Measurements from ENCODE around the gene DPAGT1.

The DPAGT1 gene

GRCh38 chr11:119093942-119094815 lies 7.5 kb downstream of the DPAGT1 start:
- peak; percentile 20 to 22 for ATAC-seq (replicated peaks)
- H3K36me3 Mint-ChIP-seq = peaks cover 45 to 57% of the 10 kb centered on the region in 2 donors
- peaks cover 26 to 59% of the 10 kb centered on the region in 2 donors for H3K4me1 Mint-ChIP-seq

GRCh38 chr11:119092880-119093842 lies 8.5 kb downstream of the DPAGT1 start:
- Mint-ChIP-seq H3K9me3 (no peaks in the 10 kb centered on the region), H3K4me3 (peak overlapping the region; percentile 93 to 97), H3K27ac (peak overlapping the region; percentile 95), H3K27me3 (no peaks in the 10 kb centered on the region), H3K4me1 (peaks cover 21 to 61% of the 10 kb centered on the region in 2 donors), H3K36me3 (peaks cover 43 to 54% of the 10 kb centered on the region in 2 donors)
- no peak for ATAC-seq (replicated peaks)
- DNase-seq = no peak

More at GRCh38 chr11:119093942-119094815, 7.5 kb downstream of the DPAGT1 start:
- no peaks in the 10 kb centered on the region for H3K27me3 Mint-ChIP-seq
- DNase-seq = peak; percentile 43
- H3K9me3 Mint-ChIP-seq = no peaks in the 10 kb centered on the region
- H3K4me3 Mint-ChIP-seq = peak overlapping the region; percentile 93 to 97
- H3K27ac Mint-ChIP-seq = peak overlapping the region; percentile 97

- Mint-ChIP-seq H3K27ac (no peak overlapping the region), H3K4me3 (peak overlapping the region; percentile 19 to 29), H3K9me3 (no peaks in the 10 kb centered on the region), H3K27me3 (no peaks in the 10 kb centered on the region), H3K4me1 (peaks cover 21 to 62% of the 10 kb centered on the region in 2 donors), H3K36me3 (peaks cover 37 to 50% of the 10 kb centered on the region in 2 donors)
- DNase-seq (no peak), ATAC-seq (replicated peaks) (no peak)
Measured at GRCh38 chr11:119091966-119092879, 9.4 kb downstream of the DPAGT1 start.

GRCh38 chr11:119091178-119091577 lies 10.5 kb downstream of the DPAGT1 start:
- H3K27ac Mint-ChIP-seq = no peak overlapping the region
- no peak for ATAC-seq (replicated peaks)
- no peaks in the 10 kb centered on the region for H3K9me3 Mint-ChIP-seq
- no peak overlapping the region for H3K4me3 Mint-ChIP-seq
- H3K36me3 Mint-ChIP-seq = peaks cover 31 to 43% of the 10 kb centered on the region in 2 donors
- H3K27me3 Mint-ChIP-seq = no peaks in the 10 kb centered on the region
- H3K4me1 Mint-ChIP-seq = peaks cover 21 to 56% of the 10 kb centered on the region in 2 donors
- DNase-seq = no peak

GRCh38 chr11:119089319-119089718 lies 12.3 kb downstream of the DPAGT1 start:
- no peak for DNase-seq
- no peak for ATAC-seq (replicated peaks)
- Mint-ChIP-seq H3K36me3 (peaks cover 25 to 39% of the 10 kb centered on the region in 2 donors), H3K27ac (no peak overlapping the region), H3K9me3 (no peaks in the 10 kb centered on the region), H3K27me3 (no peaks in the 10 kb centered on the region), H3K4me3 (no peak overlapping the region), H3K4me1 (peaks cover 24 to 51% of the 10 kb centered on the region in 2 donors)

GRCh38 chr11:119088406-119088805 lies 13.2 kb downstream of the DPAGT1 start:
- ATAC-seq (replicated peaks) (no peak), DNase-seq (no peak)
- Mint-ChIP-seq H3K4me3 (no peak overlapping the region), H3K9me3 (no peaks in the 10 kb centered on the region), H3K27ac (no peak overlapping the region), H3K27me3 (no peaks in the 10 kb centered on the region), H3K4me1 (peaks cover 24 to 43% of the 10 kb centered on the region in 2 donors), H3K36me3 (peaks cover 19 to 30% of the 10 kb centered on the region in 2 donors)

GRCh38 chr11:119087747-119088241 lies 13.9 kb downstream of the DPAGT1 start:
- Mint-ChIP-seq H3K4me3 (no peak overlapping the region), H3K27ac (no peak overlapping the region)

GRCh38 chr11:119087123-119087522 lies 14.5 kb downstream of the DPAGT1 start:
- Mint-ChIP-seq H3K9me3 (no peaks in the 10 kb centered on the region), H3K27me3 (no peaks in the 10 kb centered on the region), H3K4me3 (no peak overlapping the region), H3K4me1 (peaks cover 16 to 30% of the 10 kb centered on the region in 2 donors), H3K36me3 (peaks cover 18 to 25% of the 10 kb centered on the region in 2 donors), H3K27ac (no peak overlapping the region)
- DNase-seq = no peak
- no peak for ATAC-seq (replicated peaks)

More at GRCh38 chr11:119087747-119088241, 13.9 kb downstream of the DPAGT1 start:
- H3K36me3 Mint-ChIP-seq = peaks cover 19 to 27% of the 10 kb centered on the region in 2 donors
- H3K9me3 Mint-ChIP-seq = no peaks in the 10 kb centered on the region
- no peak for ATAC-seq (replicated peaks)
- H3K4me1 Mint-ChIP-seq = peaks cover 21 to 37% of the 10 kb centered on the region in 2 donors
- no peaks in the 10 kb centered on the region for H3K27me3 Mint-ChIP-seq
- DNase-seq = no peak

GRCh38 chr11:119085437-119085847 lies 16.2 kb downstream of the DPAGT1 start:
- Mint-ChIP-seq H3K4me1 (peaks cover 14 to 28% of the 10 kb centered on the region in 2 donors), H3K4me3 (peak overlapping the region; percentile 96 to 97), H3K27ac (peak overlapping the region; percentile 98), H3K9me3 (no peaks in the 10 kb centered on the region), H3K27me3 (no peaks in the 10 kb centered on the region), H3K36me3 (peaks cover 26 to 36% of the 10 kb centered on the region in 2 donors)
- peak; percentile 36 to 47 for ATAC-seq (replicated peaks)
- no peak for DNase-seq

GRCh38 chr11:119084663-119085436 lies 16.8 kb downstream of the DPAGT1 start, which contains the start of gene HMBS:
TSS of gene HMBS (plus strand) at chr11:119084881. CDS start at chr11:119085034, 153 bp downstream.
- Mint-ChIP-seq H3K9me3 (no peaks in the 10 kb centered on the region), H3K36me3 (peaks cover 21 to 33% of the 10 kb centered on the region in 2 donors), H3K27me3 (no peaks in the 10 kb centered on the region), H3K4me1 (peaks cover 13 to 22% of the 10 kb centered on the region in 2 donors), H3K4me3 (peak within 1 kb of the TSS; percentile 96 to 97), H3K27ac (peak within 1 kb of the TSS; percentile 98)
- DNase-seq (peak; percentile 91), ATAC-seq (replicated peaks) (peak; percentile 93 to 95)

- peak overlapping the region; percentile 68 for H3K27ac Mint-ChIP-seq
- H3K27me3 Mint-ChIP-seq = no peaks in the 10 kb centered on the region
- ATAC-seq (replicated peaks) = no peak
- H3K4me1 Mint-ChIP-seq = peaks cover 8 to 10% of the 10 kb centered on the region in 2 donors
- no peaks in the 10 kb centered on the region for H3K9me3 Mint-ChIP-seq
- H3K4me3 Mint-ChIP-seq = no peak overlapping the region
- DNase-seq = no peak
- peaks cover 29 to 40% of the 10 kb centered on the region in 2 donors for H3K36me3 Mint-ChIP-seq
Measured at GRCh38 chr11:119081682-119082260, 19.9 kb downstream of the DPAGT1 start.

- no peaks in the 10 kb centered on the region for H3K9me3 Mint-ChIP-seq
- DNase-seq (no peak), ATAC-seq (replicated peaks) (no peak)
- H3K27ac Mint-ChIP-seq = no peak overlapping the region
- H3K36me3 Mint-ChIP-seq = peaks cover 29 to 45% of the 10 kb centered on the region in 2 donors
- no peak overlapping the region for H3K4me3 Mint-ChIP-seq
- no peaks in the 10 kb centered on the region for H3K4me1 Mint-ChIP-seq
- no peaks in the 10 kb centered on the region for H3K27me3 Mint-ChIP-seq
Measured at GRCh38 chr11:119078675-119079420, 22.8 kb downstream of the DPAGT1 start.
